T-helper 9 cell (primary cell): Measurements from ENCODE around the gene PTGDS.

ENCODE experiments used
- DNase-seq: peaks from one replicate; pipeline ENCODE4 v3.0.0-alpha.2; 2020

Gene PTGDS

GRCh38 chr9:136946228-136947027 lies 30.9 kb upstream of the PTGDS start:
- DNase-seq: no peak

GRCh38 chr9:136947028-136947891 lies 30.0 kb upstream of the PTGDS start:
- DNase-seq: no peak

GRCh38 chr9:136947955-136948510 lies 29.3 kb upstream of the PTGDS start:
- no peak for DNase-seq

GRCh38 chr9:136949239-136949816 lies 28.0 kb upstream of the PTGDS start:
- no peak for DNase-seq

GRCh38 chr9:136949817-136950655 lies 27.3 kb upstream of the PTGDS start:
- peak; percentile 96 for DNase-seq

- DNase-seq: no peak
These were observed 26.5 kb upstream of the PTGDS start for GRCh38 chr9:136950656-136951276.

- DNase-seq: no peak
These were observed 25.6 kb upstream of the PTGDS start, which contains the start of gene LCN12 for GRCh38 chr9:136951541-136952320. TSS of gene LCN12 (plus strand) at chr9:136952273. CDS start at chr9:136952328, 55 bp downstream.

GRCh38 chr9:136952321-136952850 lies 24.9 kb upstream of the PTGDS start:
- no peak for DNase-seq

- no peak for DNase-seq
These were observed 24.2 kb upstream of the PTGDS start for GRCh38 chr9:136952876-136953770.

- no peak for DNase-seq
These were observed 23.5 kb upstream of the PTGDS start for GRCh38 chr9:136953771-136954269.

GRCh38 chr9:136954270-136955083 lies 22.8 kb upstream of the PTGDS start:
- DNase-seq: no peak

GRCh38 chr9:136955202-136955942 lies 21.9 kb upstream of the PTGDS start:
- DNase-seq: no peak

- no peak for DNase-seq
These were observed 21.4 kb upstream of the PTGDS start for GRCh38 chr9:136955943-136956335.

GRCh38 chr9:136956604-136957003 lies 20.7 kb upstream of the PTGDS start:
- no peak for DNase-seq

- no peak for DNase-seq
These were observed 19.8 kb upstream of the PTGDS start for GRCh38 chr9:136957461-136957860.

- DNase-seq: no peak
These were observed 19.4 kb upstream of the PTGDS start for GRCh38 chr9:136957901-136958300.

GRCh38 chr9:136958473-136958872 lies 18.8 kb upstream of the PTGDS start:
- no peak for DNase-seq
